Activated naive CD4-positive, alpha-beta T cell treated with anti-CD3 and anti-CD28 coated beads, Interleukin-2, amount 50 U/mL, for 24 hours (primary cell): ENCODE measurements around the gene MBNL2.
A peak's percentile ranks its signal among the peaks of the same experiment; 100 is the strongest.

Experiments
- H3K27ac Mint-ChIP-seq: one replicate; pipeline ENCODE4 v1.8.0; 2021; ENCODE audit warnings: mild to moderate bottlenecking, mixed read lengths
- H3K27me3 Mint-ChIP-seq: one replicate; pipeline ENCODE4 v1.8.0; 2021; ENCODE audit warnings: mixed read lengths
- H3K36me3 Mint-ChIP-seq: one replicate; pipeline ENCODE4 v1.8.0; 2021; ENCODE audit warnings: mixed read lengths
- H3K4me1 Mint-ChIP-seq: one replicate; pipeline ENCODE4 v1.8.0; 2021; ENCODE audit warnings: mixed read lengths
- H3K4me3 Mint-ChIP-seq: one replicate; pipeline ENCODE4 v1.8.0; 2021; ENCODE audit warnings: mild to moderate bottlenecking, mixed read lengths
- H3K9me3 Mint-ChIP-seq: one replicate; pipeline ENCODE4 v1.8.0; 2021; ENCODE audit warnings: mixed read lengths

MBNL2 gene

DNA sequence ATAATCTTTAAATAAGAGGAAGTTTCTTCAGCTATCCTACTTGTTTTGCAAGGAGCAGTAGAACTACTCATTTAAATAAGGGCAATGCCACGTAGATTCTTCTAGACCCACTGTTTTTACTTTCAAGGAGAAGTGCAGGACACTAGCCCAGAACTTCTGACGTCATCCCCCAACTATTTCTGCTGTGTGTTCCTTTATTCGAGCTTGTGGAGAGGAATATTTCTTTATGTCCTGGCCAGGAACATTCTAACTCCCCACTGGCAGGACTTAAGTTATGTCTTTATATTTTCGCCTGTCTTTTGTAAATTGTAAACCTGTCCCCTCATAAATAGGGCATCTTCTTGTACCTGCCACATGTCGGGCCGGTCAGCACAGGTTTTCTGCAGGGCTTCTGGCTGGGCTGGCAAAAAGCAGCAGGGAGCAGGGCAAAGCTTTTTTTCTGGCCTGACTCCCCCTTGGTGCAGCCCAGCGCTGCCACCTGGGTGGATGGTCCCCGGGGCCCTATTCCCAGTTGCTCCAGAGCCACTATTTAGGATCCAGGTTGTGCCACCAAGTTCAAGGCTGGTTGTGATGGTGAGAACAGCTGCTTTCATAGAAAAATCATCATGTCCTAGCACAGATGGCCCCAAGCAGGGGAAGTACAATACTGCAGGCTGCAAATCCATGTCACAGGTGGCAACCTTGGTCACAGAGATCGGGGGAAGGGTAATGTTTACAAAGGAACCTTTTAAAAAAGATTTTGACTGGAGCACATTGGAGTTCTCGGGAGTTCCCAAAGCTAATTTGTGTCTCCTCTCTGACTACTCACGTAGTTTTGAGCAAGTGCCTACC is 1.8 kb downstream of the MBNL2 start:
- Mint-ChIP-seq H3K4me1 (peaks cover 60% of the 10 kb centered on the region), H3K27ac (peak overlapping the region; percentile 95), H3K36me3 (no peaks in the 10 kb centered on the region), H3K4me3 (peak overlapping the region; percentile 93), H3K9me3 (no peaks in the 10 kb centered on the region), H3K27me3 (no peaks in the 10 kb centered on the region)

DNA sequence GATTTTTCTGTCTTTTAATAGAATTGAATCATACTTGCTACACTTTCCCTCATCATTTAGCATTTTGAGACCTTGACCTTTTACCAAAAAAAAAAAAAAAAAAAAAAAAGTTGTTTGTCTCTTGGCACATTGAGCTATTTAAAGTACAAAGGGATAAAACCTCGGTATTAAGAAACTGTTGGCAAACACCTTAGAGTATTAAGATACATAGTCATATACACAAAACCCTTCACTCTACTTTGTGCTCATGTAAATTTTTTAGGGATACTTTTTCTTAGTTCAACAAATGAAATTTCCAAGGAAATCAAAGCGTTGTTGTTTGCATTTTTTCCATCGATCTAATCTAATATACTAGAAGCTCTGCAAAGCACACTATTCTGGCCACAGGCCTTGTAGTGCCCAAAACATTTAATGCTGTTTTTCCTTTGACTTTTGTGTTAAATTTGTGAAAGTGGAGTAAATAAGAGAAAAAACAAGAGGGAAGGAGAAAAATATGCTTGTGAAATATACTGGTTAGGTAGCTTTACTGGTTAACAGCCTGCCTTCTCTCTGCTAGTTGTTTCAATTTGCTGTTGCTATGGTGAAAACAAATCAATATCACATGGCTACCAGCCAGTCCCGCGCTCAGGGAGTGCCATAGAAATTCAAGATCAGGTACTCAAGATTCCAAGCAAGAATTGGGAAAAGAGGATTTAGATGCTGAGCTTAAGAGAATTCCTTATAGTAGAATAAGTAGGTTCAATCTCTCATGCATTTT is 2.6 kb downstream of the MBNL2 start:
- H3K4me1 Mint-ChIP-seq, result peaks cover 65% of the 10 kb centered on the region
- H3K9me3 Mint-ChIP-seq, result no peaks in the 10 kb centered on the region
- H3K27ac Mint-ChIP-seq, result peak overlapping the region; percentile 95
- H3K27me3 Mint-ChIP-seq, result no peaks in the 10 kb centered on the region
- peaks cover 1% of the 10 kb centered on the region for H3K36me3 Mint-ChIP-seq
- H3K4me3 Mint-ChIP-seq, result peak overlapping the region; percentile 93

GRCh38 chr13:97225533-97225932 is 3.4 kb downstream of the MBNL2 start:
- Mint-ChIP-seq H3K36me3 (peaks cover 2% of the 10 kb centered on the region), H3K9me3 (no peaks in the 10 kb centered on the region), H3K27me3 (no peaks in the 10 kb centered on the region), H3K4me1 (peaks cover 70% of the 10 kb centered on the region), H3K27ac (peak overlapping the region; percentile 95), H3K4me3 (peak overlapping the region; percentile 93)

- peaks cover 3% of the 10 kb centered on the region for H3K36me3 Mint-ChIP-seq
- H3K4me1 Mint-ChIP-seq, result peaks cover 69% of the 10 kb centered on the region
- no peaks in the 10 kb centered on the region for H3K9me3 Mint-ChIP-seq
- peak overlapping the region; percentile 85 for H3K4me3 Mint-ChIP-seq
- H3K27me3 Mint-ChIP-seq, result no peaks in the 10 kb centered on the region
- H3K27ac Mint-ChIP-seq, result peak overlapping the region; percentile 71
Measured at GRCh38 chr13:97226013-97226412, 3.9 kb downstream of the MBNL2 start.

- Mint-ChIP-seq H3K27me3 (no peaks in the 10 kb centered on the region), H3K27ac (peak overlapping the region; percentile 71), H3K36me3 (peaks cover 3% of the 10 kb centered on the region), H3K4me3 (peak overlapping the region; percentile 85), H3K9me3 (no peaks in the 10 kb centered on the region), H3K4me1 (peaks cover 64% of the 10 kb centered on the region)
Measured at GRCh38 chr13:97226788-97227627, 4.9 kb downstream of the MBNL2 start.

DNA sequence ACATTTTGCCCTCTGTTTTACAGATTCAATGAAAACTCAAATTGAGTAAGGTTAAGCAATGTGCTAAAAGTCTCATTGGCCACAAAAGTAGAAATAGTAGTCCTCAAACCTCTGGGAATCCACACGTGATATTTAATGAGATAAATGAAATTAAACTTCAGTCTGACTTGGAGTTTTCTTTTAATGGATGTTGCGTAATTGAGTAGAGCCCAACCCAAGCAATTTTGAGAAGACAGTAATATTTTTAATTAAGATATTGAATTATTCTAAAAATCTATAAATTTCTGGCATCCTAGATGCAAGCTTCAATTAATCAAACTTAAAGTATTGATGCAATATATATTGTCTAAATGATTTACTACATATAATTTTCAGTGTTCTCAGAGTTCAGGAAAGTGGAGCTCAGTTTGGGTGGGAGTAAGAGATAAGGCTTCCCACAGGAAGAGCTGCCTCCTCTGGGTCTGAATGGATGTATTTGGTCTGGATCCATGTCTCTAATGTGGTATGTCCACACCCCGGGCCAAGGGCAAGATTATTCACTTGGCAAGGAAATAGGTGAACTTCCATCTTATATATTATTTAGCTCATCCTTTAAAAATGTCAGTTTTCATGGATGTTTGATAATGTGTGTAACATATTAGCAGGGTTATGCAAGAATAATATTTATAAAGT is 6.9 kb downstream of the MBNL2 start:
- no peaks in the 10 kb centered on the region for H3K27me3 Mint-ChIP-seq
- no peaks in the 10 kb centered on the region for H3K9me3 Mint-ChIP-seq
- peaks cover 7% of the 10 kb centered on the region for H3K36me3 Mint-ChIP-seq
- no peak overlapping the region for H3K4me3 Mint-ChIP-seq
- peaks cover 63% of the 10 kb centered on the region for H3K4me1 Mint-ChIP-seq
- no peak overlapping the region for H3K27ac Mint-ChIP-seq

DNA sequence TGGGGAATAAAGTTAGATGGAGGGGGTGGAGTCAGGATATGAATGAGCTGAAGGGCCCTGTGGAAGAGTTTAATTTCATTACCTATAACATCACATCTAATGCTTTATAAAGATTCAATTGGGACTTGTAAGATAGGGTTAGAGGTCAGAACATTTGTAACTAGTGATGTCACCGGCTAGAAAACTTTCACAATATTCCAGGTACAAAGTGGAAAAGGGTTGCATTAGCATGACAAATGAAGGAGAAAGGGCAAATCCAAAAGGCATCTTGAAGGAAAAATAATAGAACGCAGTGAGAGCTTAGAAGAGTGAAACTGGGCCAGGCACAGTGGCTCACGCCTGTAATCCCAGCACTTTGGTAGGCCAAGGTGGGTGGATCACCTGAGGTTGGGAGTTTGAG is 7.6 kb downstream of the MBNL2 start:
- no peaks in the 10 kb centered on the region for H3K27me3 Mint-ChIP-seq
- H3K4me3 Mint-ChIP-seq, result no peak overlapping the region
- peaks cover 64% of the 10 kb centered on the region for H3K4me1 Mint-ChIP-seq
- H3K27ac Mint-ChIP-seq, result no peak overlapping the region
- peaks cover 8% of the 10 kb centered on the region for H3K36me3 Mint-ChIP-seq
- H3K9me3 Mint-ChIP-seq, result no peaks in the 10 kb centered on the region

DNA sequence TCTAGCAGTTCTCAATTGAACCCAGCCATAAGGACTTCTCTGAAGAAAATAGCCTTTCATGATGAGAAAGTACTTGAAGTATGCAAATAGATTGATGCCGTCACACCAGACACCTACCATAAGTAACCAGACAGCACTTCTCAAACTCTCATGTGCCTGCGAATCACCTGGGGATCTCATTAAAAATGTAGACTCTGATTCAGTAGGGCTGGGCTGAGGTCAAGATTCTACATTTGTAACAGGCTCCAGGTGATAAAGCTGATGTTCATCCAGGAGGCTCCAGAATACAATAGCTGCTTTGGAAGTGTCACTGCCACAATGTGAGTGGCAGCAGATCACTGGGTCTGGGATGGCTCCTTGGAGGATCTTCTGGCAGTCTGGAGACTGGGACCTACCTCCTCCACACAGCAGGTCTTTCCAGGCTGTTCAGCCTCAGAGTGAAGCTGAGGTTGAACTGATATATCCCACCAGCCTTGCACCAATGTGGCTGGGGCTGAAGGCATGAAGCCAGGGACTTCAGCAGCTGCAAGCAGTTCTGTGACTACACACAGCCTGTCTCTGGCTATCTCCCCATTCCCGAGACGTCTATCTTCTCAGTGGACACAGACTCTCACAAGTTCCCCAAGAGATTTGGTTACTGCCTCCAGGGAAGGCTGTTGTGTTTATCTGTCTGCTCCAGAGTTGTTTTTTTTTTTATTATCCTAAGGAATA is 9.1 kb downstream of the MBNL2 start:
- Mint-ChIP-seq H3K4me1 (peaks cover 57% of the 10 kb centered on the region), H3K27me3 (no peaks in the 10 kb centered on the region), H3K36me3 (peaks cover 8% of the 10 kb centered on the region), H3K4me3 (no peak overlapping the region), H3K9me3 (no peaks in the 10 kb centered on the region), H3K27ac (no peak overlapping the region)

- H3K4me1 Mint-ChIP-seq, result peaks cover 57% of the 10 kb centered on the region
- no peaks in the 10 kb centered on the region for H3K27me3 Mint-ChIP-seq
- H3K27ac Mint-ChIP-seq, result no peak overlapping the region
- peaks cover 8% of the 10 kb centered on the region for H3K36me3 Mint-ChIP-seq
- H3K4me3 Mint-ChIP-seq, result no peak overlapping the region
- H3K9me3 Mint-ChIP-seq, result no peaks in the 10 kb centered on the region
Measured at GRCh38 chr13:97231829-97232196, 9.7 kb downstream of the MBNL2 start.

DNA sequence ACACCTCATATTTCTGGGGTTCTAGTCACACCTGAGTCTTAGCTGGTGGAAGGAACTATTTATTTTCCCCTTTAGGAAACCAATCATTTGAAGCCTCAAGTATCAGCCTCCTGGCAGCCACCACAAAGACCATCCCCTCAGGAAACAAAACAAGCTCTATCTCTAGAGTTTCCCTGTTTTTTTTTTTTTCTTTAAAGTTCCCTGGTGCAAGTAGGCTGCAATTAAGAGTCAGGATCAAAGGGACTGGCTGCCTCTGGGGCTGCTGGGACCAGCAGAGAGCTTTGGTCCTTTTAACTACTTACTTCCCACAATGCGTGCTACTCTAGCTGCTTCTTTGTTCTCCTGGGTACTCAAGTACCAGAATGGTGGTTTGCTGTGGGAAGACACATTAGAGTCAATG is 11.4 kb downstream of the MBNL2 start:
- H3K27ac Mint-ChIP-seq, result no peak overlapping the region
- H3K9me3 Mint-ChIP-seq, result no peaks in the 10 kb centered on the region
- peaks cover 60% of the 10 kb centered on the region for H3K4me1 Mint-ChIP-seq
- no peak overlapping the region for H3K4me3 Mint-ChIP-seq
- no peaks in the 10 kb centered on the region for H3K27me3 Mint-ChIP-seq
- H3K36me3 Mint-ChIP-seq, result peaks cover 11% of the 10 kb centered on the region

GRCh38 chr13:97234236-97234635 is 12.1 kb downstream of the MBNL2 start:
- H3K36me3 Mint-ChIP-seq, result peaks cover 11% of the 10 kb centered on the region
- H3K9me3 Mint-ChIP-seq, result no peaks in the 10 kb centered on the region
- H3K4me3 Mint-ChIP-seq, result no peak overlapping the region
- no peaks in the 10 kb centered on the region for H3K27me3 Mint-ChIP-seq
- no peak overlapping the region for H3K27ac Mint-ChIP-seq
- H3K4me1 Mint-ChIP-seq, result peaks cover 67% of the 10 kb centered on the region

DNA sequence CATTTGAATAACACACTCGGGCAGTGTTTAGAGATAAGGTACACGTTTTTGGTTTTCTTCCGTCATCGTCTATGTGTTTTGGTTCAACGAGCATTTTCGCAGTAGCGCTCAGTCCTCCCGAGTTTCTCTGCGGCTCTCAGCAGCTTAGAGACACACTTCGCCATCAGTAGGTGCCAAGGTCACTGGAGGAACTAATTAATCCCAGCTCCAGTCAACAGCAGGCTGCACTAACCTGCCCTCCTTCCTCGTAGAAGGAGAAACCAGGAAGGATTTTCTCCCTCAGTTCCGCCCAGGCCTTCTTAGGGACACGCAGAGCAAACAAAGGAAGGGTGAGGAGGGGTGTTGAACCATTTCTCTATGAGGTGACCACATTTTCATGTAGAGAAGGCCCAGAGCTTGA is 12.6 kb downstream of the MBNL2 start:
- no peak overlapping the region for H3K27ac Mint-ChIP-seq
- no peaks in the 10 kb centered on the region for H3K27me3 Mint-ChIP-seq
- no peaks in the 10 kb centered on the region for H3K9me3 Mint-ChIP-seq
- H3K36me3 Mint-ChIP-seq, result peaks cover 10% of the 10 kb centered on the region
- H3K4me3 Mint-ChIP-seq, result no peak overlapping the region
- H3K4me1 Mint-ChIP-seq, result peaks cover 67% of the 10 kb centered on the region

GRCh38 chr13:97235549-97236231 is 13.6 kb downstream of the MBNL2 start:
- H3K27ac Mint-ChIP-seq, result no peak overlapping the region
- no peak overlapping the region for H3K4me3 Mint-ChIP-seq
- peaks cover 70% of the 10 kb centered on the region for H3K4me1 Mint-ChIP-seq
- peaks cover 10% of the 10 kb centered on the region for H3K36me3 Mint-ChIP-seq
- no peaks in the 10 kb centered on the region for H3K9me3 Mint-ChIP-seq
- H3K27me3 Mint-ChIP-seq, result no peaks in the 10 kb centered on the region

DNA sequence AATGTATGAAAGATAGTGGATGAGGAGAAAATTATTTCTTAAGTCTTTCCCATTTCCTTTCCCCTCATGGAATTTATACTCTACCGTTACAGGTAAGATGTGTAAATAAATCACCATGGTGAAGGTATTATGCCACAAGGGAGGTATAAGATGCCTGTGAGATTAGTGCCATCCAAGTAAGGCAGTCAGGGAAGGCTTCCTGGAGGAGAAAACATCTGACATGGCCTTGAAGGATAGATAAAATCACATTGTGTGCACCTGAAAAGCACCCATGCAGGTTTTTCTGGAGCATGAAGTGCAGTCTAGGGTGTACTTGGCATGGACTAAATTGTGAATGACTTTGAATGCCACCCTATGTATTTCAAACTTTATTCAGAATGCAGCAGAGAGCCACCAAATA is 15.3 kb downstream of the MBNL2 start:
- H3K4me1 Mint-ChIP-seq, result peaks cover 75% of the 10 kb centered on the region
- peaks cover 6% of the 10 kb centered on the region for H3K36me3 Mint-ChIP-seq
- no peak overlapping the region for H3K4me3 Mint-ChIP-seq
- no peaks in the 10 kb centered on the region for H3K9me3 Mint-ChIP-seq
- H3K27ac Mint-ChIP-seq, result no peak overlapping the region
- no peaks in the 10 kb centered on the region for H3K27me3 Mint-ChIP-seq
